GM21390 (cell line): Measurements from ENCODE around the gene OTOP2.
"Not testable (repeated sequence)": the region's sequence is repeated elsewhere in the genome, so short reads cannot be mapped to it uniquely, and the experiment has no call there.

Experiments
- ATAC-seq: cut with Tn5 transposase; IDR thresholded peaks from one replicate; pipeline ENCODE4 v1.9.1; 2021; ENCODE audit not compliant: unreplicated experiment

The OTOP2 gene

GRCh38 chr17:74901353-74902135 is 22.5 kb upstream of the OTOP2 start:
- ATAC-seq, result no peak

- no peak for ATAC-seq
Observed at GRCh38 chr17:74903034-74903433, 21.0 kb upstream of the OTOP2 start.

GRCh38 chr17:74903671-74904070 is 20.4 kb upstream of the OTOP2 start:
- no peak for ATAC-seq

GRCh38 chr17:74904687-74905409 is 19.2 kb upstream of the OTOP2 start:
- ATAC-seq, result no peak

- ATAC-seq, result not testable (repeated sequence)
Observed at GRCh38 chr17:74906214-74906793, 17.8 kb upstream of the OTOP2 start.

- no peak for ATAC-seq
Observed at GRCh38 chr17:74907012-74907411, 17.1 kb upstream of the OTOP2 start.

GRCh38 chr17:74909097-74909496 is 15.0 kb upstream of the OTOP2 start:
- ATAC-seq, result not testable (repeated sequence)

- ATAC-seq, result not testable (repeated sequence)
Observed at GRCh38 chr17:74911423-74911822, 12.7 kb upstream of the OTOP2 start.

GRCh38 chr17:74916136-74916850 is 7.8 kb upstream of the OTOP2 start:
- no peak for ATAC-seq

- ATAC-seq, result no peak
Observed at GRCh38 chr17:74916851-74917199, 7.2 kb upstream of the OTOP2 start.

- ATAC-seq, result no peak
Observed at GRCh38 chr17:74917430-74917829, 6.6 kb upstream of the OTOP2 start.

- ATAC-seq, result no peak
Observed at GRCh38 chr17:74918906-74919305, 5.2 kb upstream of the OTOP2 start.

- ATAC-seq, result no peak
Observed at GRCh38 chr17:74919440-74920305, 4.4 kb upstream of the OTOP2 start.

GRCh38 chr17:74920306-74920620 is 3.8 kb upstream of the OTOP2 start:
- ATAC-seq, result no peak

GRCh38 chr17:74920642-74921025 is 3.4 kb upstream of the OTOP2 start:
- ATAC-seq, result no peak

GRCh38 chr17:74921026-74921681 is 2.9 kb upstream of the OTOP2 start:
- ATAC-seq, result no peak

GRCh38 chr17:74921769-74922168 is 2.3 kb upstream of the OTOP2 start:
- no peak for ATAC-seq

- no peak for ATAC-seq
Observed at GRCh38 chr17:74922172-74922571, 1.9 kb upstream of the OTOP2 start.

GRCh38 chr17:74922694-74923537 is 1.2 kb upstream of the OTOP2 start, which contains the start of gene USH1G:
USH1G (minus strand) TSS chr17:74923255; CDS start chr17:74923073, 182 bp downstream.
- no peak for ATAC-seq
